Activated naive CD4-positive, alpha-beta T cell (primary cell): ENCODE results near the gene SH3BP4.

Experiments
- DNase-seq, 4 experiments: peaks; one replicate each; lab custom pipeline; 2025; lab: John Stamatoyannopoulos, UW

The SH3BP4 gene

DNA sequence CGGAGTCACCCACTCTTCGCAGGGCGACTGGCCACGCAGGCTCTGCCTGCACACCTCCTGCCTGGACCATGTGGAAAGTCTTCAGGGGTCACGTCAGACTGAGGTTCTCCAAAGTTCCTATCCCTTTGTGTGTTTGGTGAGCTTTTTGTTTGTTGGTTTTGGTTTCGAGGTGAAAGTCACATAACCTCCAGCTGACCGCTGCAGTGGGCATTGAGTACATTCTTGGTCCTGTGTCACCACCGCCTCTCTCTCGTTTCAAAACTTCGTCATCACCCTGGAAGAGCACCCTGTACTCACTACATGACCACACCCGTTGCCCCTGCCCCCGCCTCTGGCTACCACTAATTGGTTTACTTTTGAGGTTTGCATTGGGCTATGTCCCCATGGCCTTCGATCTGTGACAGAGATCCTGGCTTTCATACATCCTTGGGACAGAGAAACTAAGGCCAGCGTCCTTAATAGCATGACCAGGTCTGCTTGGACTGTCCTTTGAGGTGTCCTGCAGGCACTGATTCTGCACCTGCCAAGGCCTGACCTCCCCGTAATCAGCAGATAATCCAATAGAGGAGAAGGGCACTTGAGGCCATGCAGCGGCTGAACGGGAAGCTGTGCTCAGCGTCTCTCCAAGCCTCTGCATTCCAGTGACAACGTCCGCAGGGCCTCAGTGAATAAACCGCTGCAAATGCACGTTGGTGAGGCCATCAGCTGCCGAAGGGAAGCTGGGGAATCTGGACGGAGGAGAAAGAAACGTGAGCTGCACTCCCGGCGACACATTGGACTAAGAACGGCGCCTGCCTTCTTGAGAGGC lies 46.8 kb downstream of the SH3BP4 start:
- no peak for DNase-seq

DNA sequence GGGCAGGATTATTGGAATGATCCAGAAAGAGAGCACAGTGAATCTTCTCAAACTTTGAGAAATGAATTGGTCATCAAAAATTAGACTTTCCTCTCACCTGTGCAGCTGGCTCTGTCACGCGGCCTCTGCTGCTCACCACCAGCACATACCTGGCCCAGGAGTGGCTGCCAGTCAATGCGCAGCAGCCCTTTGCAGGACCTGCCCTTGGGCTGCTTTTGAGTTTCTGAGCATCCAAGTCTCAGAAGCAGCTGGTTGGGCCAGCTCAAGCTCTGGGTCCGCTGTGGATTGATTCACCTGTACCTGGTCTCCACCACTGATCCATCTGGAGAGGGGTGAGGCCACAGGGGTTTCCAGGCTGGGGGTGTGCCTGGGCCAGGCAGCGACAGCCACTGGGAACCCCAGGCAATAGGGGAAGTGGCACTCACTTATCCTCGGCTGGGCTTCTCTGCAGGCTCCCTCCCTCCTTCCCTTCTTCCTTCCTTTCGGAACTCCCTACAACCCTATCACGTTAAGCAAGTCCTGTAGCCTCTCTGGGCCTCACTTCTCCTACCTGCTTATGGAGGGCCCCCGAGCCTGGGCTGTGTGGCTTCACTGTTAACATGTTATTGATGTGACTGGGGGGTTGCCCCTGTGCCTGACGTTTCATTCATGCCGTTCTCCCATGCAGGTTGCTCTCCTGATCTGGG lies 48.1 kb downstream of the SH3BP4 start:
- DNase-seq: no peak

DNA sequence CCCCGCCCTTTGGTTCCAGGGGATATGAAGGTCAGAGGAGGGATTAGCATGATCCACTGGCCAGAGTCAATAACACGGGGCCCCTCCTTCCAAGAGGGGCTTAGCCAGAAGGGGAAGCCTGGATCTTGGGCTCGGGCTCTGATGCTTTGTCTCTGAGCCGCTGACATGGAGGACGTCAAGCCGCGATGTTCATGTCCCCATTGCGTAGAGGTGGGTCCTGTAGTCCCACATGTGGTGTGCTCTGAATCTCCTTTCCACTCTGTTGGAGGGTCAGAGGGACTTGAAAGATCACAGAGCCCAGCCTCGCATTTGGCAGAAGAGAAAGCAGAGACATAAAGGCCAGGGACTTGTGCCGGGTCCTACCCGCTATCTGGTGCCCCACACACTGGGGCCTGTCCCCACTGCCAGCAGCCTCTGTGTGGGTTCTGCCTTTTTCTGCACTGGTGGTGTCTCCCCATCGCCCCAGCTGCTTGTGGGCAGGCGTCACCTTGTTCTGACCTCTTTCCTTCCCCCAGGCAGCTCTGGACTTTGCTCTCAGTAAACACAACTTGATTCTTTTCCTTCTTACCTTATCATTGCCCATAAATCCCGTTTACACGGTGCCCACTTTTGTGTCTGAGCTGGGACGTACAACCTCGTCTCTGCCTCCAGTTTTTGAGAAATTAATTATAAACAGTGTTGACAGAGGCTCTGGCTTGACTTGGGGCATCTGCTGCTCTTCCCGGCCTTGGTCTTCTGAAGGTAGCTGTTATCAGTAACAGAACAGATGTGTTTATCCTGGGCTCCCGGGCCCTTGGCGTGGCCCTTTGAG lies 48.8 kb downstream of the SH3BP4 start:
- DNase-seq: no peak

DNA sequence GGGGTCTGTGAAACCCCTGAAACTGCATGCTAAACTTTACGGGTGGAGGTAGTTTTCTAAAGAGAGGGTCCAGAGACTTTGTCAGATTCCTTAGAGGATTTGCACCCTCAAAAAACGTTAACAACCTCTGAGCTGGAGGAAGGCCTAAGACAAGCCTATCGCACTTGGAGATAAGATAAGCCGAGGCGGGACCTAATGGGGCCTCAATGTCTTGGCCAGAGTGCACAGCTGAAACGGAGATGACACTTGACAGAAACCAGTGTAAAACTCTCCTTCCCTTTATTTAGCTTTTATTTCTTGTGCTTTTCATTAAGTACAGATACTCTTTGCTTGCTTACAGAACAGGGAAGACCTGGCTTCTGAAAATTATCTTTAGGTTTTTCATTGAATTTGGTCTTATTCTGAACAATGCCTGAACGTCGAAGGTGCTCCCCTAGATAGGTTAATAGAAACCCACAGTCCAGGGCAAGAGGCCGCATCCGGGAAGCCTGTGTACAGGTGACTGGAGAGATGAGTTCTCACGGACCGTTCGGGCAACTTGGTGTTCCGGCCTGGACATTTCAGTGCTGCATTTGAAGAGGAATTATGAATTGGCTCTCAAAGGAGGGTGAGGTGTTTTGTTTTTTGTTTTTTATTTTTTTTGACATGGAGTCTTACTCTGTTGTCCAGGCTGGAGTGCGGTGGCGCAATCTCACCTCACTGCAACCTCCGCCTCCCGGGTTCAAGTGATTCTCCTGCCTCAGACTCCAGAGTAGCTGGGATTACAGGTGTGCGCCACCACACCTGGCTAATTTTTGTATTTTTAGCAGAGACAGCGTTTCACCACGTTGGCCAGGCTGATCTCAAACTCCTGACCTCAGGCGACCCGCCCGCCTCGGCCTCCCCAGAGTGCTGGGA lies 49.7 kb downstream of the SH3BP4 start:
- no peak for DNase-seq

GRCh38 chr2:235002198-235003095 lies 50.6 kb downstream of the SH3BP4 start:
- DNase-seq: no peak

- no peak for DNase-seq
Observed at GRCh38 chr2:235003096-235003775, 51.4 kb downstream of the SH3BP4 start.

DNA sequence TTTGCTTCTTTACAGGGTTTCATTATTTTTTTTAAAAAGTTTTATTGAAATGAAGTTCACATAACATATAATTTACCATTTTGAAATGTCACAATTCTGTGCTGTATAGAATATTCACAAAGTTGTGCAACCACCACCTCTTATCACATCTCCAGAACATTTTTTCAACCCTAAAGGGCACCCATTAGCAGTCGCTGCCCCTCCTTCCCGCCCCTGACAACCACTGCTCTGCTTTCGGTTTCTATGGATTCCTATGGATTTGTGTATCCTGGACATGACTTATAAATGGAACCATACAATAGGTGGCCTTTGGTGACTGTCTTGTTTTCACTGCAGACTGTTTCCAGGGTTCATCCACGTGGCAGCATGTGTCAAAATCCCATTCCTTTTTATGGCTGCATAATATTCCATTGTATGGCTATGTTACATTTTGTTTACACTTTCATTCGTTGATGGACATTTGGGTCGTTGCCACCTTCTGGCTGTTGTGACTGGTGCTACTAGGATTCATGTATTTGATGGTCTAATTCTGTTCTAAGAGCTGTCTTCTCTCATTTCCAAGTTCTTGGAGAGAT lies 52.6 kb downstream of the SH3BP4 start:
- DNase-seq: no peak

- DNase-seq: no peak
Observed at GRCh38 chr2:235005023-235005422, 53.2 kb downstream of the SH3BP4 start.

GRCh38 chr2:235005603-235006259 lies 53.9 kb downstream of the SH3BP4 start:
- no peak for DNase-seq

DNA sequence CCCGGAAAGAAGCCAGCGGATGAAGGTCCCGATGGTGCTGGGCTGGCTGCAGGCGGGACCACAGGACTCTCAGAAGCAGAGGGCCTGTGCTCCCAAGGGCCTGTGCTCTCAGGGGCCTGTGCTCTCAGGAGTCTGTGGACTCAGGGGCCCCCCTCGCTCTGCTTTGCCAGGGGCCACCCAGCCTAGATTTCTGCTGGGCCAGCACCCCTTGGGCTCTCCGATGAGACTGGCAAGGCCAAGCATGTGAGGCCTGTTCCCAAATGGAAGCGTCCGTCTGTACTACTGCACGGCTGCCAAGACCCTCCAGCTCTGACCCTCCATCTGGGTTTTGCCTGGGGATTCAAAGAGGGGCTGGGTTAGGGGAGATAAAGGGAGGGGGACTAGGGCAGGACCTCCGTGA lies 54.6 kb downstream of the SH3BP4 start:
- DNase-seq: no peak

DNA sequence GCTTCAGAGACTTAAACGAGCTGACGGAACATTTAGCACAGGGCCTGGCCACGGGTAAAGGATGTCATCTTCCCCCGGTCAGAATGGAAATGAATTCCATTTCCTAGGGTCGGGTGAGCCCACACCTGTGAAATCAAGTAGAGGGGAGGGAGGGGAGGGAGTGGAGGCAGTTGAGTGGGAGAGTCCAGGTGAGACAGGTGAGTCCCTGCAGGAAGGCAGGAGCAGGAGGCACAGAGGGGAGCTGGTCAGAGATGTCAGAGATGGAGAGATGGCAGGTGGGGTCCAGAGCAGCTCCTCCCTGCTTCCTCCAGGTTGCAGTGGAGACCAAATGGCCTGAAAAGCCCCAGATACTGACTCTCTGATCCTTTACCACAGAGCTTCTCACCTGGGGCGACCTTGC lies 55.2 kb downstream of the SH3BP4 start:
- no peak for DNase-seq

DNA sequence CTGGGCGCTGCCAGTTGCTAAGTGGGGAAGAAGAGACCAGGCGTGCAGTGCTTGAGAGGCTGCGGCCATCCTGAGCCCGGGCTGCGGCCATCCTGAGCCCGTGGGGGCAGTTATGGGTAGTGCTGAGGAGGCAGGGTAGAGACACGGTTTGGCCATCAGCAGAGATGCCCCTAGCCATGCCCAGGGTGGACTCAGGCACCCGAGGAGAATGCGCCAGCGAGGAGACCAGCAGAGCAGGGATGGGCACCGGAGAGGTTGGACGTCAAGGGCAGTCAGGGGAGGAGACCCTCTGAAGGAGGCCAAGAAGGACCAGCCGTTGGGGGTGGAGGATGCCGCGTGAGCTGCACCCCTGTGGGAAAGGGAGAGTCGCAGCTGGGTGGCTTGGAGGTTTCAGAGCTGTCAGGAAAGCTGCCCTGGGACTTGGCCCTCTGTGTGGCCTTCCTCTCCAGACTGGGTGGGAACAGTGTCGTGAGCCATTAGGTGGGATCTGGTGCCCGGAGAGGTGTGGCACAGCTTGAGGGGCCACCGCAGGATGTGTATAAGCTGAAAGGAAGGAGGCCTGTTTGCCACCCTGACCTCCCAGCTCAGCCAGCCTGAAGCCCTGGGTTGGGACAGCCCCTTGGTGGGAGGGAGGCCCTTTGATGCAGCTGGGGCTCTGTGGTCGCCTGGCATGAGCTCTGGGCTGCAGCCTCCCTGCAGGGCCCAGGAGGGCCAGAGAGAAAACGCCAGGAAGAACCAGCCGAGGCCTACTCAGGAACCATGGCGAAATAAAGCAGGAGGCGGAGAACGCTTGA lies 56.0 kb downstream of the SH3BP4 start:
- no peak for DNase-seq

GRCh38 chr2:235008584-235009044 lies 56.8 kb downstream of the SH3BP4 start:
- DNase-seq: no peak

DNA sequence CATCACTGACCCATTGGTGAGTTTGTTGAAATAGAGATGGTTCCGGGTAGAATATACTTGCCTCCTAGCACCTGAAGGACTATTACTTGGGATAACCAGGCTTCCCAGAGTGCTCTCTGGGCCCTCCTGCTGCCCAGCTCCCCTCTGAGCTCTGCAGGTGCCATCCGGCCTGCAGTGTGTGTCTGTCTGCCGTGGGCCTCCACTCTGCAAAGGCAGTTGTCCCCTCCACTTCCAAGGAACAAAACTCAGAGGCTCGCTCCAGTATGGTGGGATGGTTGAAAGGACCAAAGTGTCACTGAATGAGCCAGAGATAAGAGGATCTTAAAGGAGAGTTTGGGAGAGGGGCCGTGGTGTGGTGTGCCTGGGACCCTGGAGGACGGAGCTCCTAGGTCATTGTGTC lies 57.3 kb downstream of the SH3BP4 start:
- DNase-seq: no peak

- DNase-seq: no peak
Observed at GRCh38 chr2:235010117-235010714, 58.4 kb downstream of the SH3BP4 start.

GRCh38 chr2:235011607-235011928 lies 59.8 kb downstream of the SH3BP4 start:
- DNase-seq: no peak

- DNase-seq: no peak
Observed at GRCh38 chr2:235011929-235012631, 60.3 kb downstream of the SH3BP4 start.
